GM18499 (cell line): ENCODE measurements around the gene KCNG4.

Source experiments
- ATAC-seq: cut with Tn5 transposase; IDR thresholded peaks from one replicate; pipeline ENCODE4 v1.9.1; 2021; ENCODE audit warnings: moderate number of reproducible peaks; ENCODE audit not compliant: insufficient read depth, unreplicated experiment

KCNG4 gene, protein sequence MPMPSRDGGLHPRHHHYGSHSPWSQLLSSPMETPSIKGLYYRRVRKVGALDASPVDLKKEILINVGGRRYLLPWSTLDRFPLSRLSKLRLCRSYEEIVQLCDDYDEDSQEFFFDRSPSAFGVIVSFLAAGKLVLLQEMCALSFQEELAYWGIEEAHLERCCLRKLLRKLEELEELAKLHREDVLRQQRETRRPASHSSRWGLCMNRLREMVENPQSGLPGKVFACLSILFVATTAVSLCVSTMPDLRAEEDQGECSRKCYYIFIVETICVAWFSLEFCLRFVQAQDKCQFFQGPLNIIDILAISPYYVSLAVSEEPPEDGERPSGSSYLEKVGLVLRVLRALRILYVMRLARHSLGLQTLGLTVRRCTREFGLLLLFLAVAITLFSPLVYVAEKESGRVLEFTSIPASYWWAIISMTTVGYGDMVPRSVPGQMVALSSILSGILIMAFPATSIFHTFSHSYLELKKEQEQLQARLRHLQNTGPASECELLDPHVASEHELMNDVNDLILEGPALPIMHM

DNA sequence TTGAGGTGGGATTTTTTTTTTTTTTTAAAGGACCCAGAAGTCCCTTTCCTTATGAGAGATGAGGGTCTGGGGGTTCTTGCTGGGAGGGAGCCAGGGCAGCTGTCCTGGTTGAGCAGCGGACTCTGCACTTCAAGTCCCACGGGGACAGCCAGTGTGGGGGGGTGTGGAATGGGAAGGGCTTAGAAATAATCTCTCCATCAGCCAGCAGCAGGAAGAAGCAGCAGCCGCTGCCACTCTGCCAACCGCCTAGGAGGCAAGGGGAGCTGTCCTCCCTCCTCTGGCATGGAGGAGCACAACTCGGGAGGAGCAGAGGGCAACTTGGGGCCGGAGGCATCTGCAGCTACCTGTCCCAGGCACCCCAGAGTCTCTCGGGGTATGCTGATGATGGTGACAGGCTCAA lies at the start of gene KCNG4:
KCNG4 (minus strand) TSS at position 104 of the 400 bp plus-strand sequence. CDS start 2,527 bp downstream, outside the sequence.
- ATAC-seq: no peak

DNA sequence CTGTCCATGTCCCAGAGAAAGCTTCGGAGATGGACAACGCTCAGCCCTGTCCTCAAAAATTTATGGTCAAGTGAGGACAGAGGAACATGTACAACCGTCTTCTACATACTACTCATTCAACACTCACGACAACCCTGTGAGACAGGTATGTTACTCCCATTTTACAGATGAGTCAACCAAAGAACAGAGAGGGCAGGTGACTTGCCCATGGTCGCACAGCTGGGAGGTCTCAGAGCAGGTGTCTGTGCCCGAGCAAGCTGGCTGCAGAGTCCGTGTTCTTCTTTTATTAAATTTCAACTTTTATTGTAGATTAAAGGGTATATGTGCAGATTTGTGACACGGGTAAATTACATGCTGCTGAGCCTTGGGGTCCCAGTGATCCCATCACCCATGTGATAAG lies 49.1 kb upstream of the KCNG4 start:
- ATAC-seq: no peak

DNA sequence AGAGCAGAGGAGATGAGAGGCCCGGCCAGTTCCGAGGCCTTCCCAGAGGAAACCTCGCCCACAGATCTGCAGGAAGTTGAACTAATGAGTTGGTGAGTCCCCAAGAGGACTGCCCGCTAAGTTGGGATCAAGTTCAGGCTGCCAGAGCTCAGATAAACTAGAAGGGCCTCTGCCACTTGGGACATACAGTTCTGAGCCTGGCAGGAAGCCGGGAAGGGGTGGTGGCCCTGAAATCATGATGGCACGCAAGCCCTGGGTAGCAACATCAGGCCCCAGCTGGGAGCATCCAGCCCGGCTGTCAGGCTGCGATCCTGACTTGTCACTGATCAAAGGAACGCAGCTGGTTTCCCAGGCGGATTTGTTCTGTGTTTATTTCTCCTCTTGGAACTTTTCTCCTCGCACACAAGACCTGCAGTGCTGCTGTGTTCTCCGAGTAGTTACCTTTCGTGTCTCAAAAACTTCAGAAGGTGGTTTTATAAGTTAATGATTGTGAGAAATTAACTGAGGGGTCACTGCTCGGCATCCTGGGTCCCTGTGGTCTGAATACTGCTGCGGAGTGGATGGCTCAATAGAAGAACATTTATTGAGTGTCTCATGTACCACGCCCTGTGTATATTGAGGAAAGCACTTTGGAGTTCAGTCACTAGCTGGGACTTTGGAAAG lies 46.9 kb upstream of the KCNG4 start:
- no peak for ATAC-seq

DNA sequence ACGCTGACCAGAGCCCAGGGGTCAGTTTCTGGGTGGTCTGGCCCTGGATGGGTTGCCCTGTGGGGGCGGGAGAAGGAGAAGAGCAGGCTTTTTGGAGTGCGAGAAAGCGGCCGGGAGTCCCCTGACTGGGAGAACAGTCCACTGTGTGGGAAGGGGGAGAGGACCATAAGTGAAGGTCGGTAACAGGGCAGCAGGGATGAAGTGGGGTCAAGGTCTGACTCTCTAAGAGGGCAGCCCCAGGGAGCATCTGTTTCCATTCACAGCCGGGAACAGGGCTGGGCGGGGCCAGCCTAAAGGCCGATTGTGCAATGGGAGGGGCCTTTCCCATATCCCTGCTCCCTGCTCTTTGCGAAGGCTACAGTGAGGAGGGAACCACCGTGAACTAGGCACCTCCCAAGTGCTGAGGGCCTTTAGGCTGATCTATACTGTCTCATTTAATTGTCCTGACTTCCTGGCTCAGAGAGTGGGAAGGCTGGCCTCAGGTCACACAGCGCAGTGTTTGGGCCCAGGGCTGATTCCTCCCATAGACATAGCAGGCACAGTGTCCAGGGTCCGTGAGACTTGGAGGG lies 44.4 kb upstream of the KCNG4 start:
- no peak for ATAC-seq

DNA sequence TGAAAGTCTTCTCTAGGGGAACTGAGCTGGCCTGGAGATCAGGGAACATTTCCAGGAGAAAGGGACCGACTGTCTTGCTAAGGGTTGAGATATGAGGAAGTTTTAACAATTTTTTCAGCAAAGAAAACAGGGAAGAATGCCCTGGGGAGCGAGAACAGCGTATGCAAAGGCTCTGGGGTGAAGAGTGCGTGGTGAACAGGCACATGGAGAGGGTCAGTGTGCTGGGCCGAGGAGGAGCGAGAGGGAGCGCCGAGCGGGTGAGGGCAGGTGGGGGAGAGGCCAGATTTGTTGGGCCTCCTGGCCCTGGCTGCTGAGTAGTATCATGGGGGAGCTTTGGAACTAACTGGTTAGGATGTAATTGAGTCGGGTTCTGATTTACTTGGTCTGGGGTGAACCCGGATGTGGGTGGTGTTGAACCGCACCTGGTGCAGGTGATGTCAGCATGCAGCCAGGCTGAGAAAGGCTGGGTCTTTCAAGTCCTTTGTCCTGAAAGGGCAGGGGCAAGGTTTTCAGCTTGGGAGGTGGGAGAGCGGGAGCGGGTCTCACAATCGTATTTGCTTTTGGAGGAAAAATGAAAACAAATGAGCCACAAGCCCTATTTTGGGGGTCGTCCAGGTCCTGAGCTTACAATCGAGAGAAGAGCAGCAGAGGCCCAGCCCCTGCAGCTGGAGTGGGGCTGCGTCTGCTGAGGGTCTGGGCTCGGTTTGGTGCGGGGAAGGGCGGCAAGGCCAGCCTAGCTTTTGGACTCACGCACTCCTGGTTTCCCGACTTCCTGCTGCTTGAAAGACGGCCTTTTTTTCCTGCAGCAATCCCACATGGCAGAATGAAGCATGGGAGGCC lies 43.7 kb upstream of the KCNG4 start:
- no peak for ATAC-seq

DNA sequence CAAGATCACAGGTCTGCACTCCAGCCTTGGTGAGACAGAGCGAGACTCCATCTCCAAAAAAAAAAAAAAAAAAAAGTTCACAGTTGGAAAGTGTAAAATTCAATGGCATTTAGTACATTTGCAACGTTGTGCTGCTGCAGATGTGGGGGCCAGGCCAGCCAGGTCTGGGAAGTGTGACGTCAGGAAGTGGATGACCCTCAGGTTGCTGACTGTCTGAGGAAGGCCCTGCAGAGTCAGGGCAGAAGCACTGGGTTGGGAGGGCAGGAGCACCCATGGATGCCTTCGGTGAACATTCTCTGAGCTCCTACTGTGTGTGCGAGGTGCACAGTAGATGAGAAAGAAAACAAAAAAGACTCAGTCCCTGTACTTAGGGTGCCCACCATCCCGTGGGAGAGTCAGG lies 42.7 kb upstream of the KCNG4 start:
- ATAC-seq: no peak

DNA sequence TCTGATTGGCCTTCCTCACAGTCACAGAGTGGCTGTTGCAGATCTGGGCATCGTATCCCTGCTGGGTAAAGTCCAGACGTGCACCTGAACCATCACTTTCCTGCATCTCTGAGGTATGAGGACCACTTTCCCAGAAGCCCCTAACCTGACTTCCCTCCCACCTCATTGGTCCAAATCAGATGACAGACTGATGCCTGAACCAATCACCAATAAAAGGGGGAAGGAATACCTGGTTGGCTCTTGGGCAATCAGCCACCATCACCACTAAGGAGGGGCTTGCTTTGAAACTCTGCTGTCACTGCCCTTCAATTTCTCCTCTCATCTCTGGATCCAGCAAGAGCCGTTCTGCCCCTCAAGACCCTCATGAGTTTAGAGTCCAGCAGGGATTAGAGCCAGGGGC lies 41.3 kb upstream of the KCNG4 start:
- no peak for ATAC-seq

DNA sequence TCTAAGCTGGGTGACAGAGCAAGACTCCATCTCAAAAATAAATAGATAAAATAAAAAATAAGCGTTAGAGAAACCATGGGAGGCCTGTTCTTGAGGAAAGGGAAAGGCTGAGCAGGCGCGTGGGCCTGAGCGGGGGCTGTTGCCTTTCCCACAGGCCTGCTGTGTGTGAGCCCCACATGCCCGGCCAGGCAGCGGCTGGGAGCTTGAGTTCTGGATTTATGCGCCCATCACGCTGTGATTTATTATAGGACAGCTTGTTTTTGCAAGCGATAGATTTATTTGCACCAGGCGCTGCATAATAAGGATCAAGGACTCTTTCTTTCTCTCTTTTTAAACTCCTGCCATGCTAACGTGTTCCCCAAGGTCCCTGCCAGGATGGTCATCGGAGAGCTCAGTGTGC lies 40.1 kb upstream of the KCNG4 start:
- ATAC-seq: no peak

DNA sequence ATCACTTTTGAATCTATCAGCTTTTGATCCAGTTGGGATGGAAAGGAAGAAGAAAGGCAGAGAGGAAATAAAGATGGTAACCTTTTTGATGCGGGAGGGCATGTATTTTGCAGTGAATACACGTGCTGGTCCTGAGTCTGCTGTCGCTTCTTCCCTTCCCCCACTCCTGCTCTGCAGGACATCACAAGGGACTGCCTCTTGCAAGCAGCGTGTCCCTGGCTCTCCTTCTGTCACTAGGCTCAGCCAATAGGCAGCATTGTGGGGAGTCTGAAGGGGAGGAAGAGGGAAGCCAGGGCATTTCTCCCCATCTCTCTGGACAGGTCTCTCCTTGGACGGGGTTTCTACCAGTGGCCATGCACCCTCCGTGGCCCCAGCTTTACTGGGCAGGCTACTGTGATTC lies 39.2 kb upstream of the KCNG4 start:
- ATAC-seq: no peak

DNA sequence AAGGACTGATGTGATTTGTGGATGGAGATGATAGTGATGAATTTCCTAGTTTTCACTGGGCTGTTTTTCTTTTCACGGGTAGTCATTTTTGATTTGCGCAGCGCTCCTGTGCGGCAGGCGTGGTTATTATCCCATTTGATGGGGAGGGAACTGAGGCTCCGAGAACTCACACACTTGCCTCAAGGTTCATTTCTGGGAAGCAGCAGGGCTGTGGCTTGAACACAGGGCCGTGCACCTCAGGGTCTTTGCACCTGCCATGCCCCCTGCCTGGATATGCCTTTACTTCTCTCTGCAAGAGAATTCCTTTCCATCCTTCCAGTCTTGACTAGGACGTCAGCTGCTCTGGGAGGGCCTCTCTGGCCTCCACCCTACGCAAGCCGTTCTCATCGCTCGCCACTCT lies 38.5 kb upstream of the KCNG4 start:
- ATAC-seq: no peak

DNA sequence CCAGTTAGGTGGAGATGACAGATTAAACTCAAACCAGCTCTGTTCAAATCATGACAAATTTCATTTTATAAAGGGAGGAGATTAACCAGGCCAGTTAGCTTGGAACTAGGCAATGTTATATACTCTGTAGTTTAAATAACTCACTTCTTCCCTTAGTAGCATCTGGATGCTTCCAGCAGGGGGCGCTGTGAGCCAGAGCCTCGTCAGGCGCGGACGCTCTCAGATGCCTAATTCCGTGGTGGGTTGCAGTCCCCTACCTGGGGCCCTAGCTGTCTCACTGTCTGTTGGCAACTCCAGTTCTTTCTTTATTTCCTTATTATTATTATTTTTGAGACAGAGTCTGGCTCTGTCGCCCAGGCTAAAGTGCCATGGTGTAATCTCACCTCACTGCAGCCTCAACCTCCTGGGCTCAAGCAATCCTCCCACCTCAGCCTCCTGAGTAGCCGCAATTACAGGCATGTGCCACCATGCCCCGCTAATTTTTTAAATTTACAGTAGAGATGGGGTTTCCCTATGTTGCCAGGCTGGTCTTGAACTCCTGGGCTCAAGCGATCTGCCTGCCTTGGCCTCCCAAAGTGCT lies 37.5 kb upstream of the KCNG4 start:
- no peak for ATAC-seq

DNA sequence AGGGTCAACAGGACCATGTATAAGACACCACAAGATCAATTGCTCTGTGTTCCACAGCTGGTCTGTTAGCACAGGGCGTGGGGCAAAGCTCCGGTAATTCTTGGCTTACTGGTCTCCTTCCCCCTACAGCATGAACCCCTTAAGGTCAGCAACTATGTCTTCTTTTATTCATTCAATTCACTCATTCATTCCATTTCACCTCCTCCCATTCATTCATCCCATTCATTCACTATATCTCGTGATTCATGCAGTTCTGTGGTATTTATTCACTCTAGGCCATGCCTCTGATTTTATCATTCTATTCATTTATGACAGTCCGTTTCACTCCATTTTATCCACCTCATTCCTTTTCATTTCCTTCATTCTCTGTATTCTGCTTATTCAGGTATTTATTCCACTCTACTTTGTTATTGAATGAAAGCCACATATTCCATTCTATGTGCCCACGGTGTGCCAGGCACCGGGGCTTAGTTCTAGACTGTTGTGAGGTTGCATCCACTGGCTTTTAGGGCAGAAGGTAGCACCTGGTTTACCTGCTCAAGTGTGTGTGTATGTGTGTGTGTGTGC lies 35.9 kb upstream of the KCNG4 start:
- ATAC-seq: no peak

DNA sequence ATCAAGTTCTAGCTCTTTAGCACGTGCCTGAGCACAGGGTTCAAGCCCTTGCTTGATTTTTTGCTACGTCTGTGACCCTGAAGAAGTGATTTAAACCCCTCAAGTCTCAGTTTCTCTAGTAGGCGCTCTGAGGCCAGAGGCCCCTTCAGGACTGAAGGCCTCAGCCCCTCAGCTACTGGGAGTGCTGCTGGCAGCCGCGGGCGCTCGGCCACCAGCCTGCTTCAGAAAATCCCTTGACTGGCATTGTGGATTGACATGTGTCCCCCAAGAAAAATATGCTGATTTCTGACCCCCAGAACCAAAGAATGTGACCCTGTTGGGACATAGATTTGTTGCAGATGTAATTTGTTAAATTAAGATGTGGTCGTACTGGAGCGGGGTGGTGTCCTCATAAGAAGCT lies 34.7 kb upstream of the KCNG4 start:
- no peak for ATAC-seq

DNA sequence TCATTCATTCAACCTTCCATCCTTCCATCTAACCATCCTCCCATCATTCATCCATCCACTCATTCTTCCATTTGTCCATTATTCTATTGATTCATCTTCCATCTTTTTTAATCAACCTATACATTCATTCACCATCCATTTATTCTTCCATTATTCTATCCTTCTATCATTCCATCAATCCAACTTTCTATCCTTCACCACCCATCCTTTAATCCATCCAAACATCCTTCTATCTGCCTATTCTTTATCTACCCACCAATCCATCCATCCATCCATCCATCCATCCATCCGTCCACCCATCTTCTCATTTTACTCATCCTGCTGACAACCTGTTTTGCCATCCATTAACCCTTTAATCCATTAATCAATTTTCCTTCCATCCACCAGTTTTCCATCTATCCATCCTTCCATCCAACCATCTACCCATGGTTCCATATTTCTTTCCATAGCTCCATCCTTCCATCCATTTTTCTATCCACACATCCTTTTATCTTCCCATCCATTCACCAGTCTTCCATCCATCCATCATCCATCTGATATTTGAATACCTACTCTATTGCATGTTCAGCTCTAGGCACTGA lies 33.0 kb upstream of the KCNG4 start:
- ATAC-seq: no peak

DNA sequence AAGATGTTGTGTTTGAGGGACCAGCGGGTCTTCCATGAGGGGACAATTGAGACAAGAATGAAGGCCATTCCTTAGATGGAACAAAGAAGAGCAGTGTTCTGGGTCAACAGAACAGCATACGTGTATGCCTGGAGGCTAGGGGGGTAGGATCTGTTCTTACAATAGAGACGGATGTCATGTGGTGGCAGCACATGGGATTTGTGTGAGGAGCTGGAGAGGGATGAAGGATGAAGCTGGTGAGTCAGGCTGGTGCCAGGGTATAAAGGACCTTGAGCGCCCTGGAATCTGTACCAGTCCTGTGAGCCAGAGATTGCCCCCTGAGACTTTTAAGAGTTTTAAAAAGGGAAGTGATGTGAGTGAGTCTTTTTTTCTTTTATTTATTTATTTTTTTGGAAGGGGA lies 32.1 kb upstream of the KCNG4 start:
- ATAC-seq: no peak

DNA sequence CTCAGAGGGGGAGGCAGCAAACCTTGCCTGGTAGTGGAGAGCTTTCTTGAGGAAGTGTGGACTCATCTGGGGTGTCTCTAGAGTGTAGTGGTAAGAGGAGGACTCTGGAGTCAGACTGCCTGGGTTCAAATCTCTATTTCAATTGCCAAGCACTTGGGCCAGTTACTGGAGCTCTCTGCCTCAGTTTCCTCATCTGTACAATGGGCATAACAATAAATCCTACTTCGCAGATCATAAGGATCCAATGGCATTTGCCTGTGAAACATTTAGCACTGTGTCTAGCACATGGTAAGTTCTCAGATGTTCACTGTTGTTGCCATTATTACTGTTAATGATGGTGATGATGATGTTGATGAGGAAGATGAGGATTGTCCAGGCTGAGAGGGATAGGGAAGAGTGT lies 31.2 kb upstream of the KCNG4 start:
- ATAC-seq: no peak

DNA sequence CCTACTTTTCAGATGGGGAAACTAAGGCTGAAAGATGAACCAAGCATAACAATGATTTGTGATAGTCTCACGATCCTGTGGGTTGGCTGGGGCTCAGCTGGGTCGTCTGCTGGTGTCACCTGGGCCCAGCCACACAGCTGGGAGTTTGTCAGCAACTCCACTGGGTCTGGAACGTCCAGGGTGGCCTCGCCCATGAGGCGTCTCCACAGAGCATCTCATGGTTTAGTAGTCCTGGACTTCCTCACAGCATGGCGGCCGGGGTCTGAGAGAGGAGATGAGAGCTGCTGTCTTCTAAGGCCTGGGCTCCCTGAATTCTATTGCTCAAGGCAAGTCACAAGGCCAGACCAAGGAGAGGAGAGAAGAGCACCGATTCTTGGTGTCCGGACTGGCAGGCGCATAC lies 30.7 kb upstream of the KCNG4 start:
- no peak for ATAC-seq

DNA sequence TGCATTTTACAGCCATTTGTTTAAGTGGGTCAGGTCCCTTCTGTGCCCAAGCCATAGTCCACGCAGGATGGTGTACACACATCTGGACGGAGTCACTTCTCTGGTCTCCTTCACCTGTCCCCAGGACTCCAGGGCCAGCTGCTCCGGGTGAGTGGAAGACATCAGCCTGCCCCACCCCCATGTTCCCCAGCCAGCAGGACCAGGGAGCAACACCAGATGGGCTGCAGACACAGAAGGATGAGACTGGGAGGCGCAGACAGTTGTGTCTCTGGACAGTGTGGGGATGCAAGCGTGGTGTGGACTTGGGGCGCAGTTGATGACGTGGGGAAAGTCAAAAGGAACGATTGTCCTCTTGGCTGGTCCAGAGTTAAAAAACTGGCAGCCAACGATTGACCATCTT lies 30.3 kb upstream of the KCNG4 start:
- ATAC-seq: no peak

DNA sequence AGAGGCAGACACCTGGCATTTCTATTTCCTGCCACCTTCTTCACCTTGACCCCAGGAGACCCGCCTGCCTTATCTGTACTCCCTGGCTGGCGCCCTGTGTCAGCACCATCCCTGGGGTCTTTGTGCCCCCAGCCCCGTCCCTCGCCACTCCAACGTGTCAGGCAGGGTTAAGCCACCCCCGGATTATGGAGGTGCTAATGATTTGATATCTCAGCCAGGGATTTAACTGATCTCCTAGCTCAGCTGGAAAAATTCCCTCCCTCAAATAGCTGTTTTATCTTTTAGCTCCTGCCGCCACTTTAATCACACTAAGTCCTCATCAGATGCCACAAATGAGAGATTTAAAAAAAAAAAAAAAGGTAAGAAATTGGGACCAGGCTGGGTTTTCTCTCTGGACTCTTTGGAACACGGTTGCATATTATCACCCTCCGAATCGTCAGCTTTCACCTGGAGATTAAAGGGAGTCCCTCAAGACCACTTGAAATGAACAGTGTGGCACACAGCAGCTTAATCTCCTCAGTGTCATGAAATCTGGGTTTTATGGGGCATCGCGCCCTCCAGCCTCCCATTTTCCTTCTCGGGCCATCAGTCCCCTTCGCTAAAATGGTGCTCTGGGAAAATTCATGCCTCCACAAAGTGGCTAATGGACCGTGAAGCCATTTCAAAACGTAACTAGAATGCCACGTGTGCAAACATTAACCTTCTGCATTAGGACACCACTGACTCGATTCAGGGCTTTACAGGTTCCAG lies 28.7 kb upstream of the KCNG4 start:
- no peak for ATAC-seq
